Measurements from ENCODE around the gene QPRT. TPM values are rescaled to one million over a fixed set of nuclear protein-coding genes. Genes with fewer than 3 reads are reported as not detected.

The QPRT gene
- total and polyA plus RNA-seq, 4 donors = 79.4 to 143 (median 100) TPM

DNA sequence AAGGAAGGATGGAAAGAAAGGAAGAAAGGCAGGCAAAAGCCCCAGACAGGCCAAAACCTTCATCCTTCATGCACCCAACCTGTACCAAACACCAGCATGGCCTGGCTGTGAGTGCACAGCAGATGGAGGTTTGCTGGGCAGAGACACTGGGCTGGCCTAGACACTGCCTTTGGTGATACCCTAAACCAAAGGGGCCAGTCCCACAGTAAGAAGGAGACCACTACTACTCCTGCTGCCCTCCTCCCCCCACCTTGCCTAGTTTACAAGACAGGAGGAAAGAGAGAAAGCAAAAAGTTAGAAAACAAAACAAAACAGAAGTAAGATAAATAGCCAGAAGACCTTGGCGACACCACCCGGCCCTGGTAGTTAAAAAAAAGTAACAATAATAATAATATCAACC is 19.1 kb downstream of the QPRT start:
- H3K4me3 ChIP-seq (ENCODE audit: low read depth in 1 of 3, low read length in 3 of 3) = no peak overlapping the region
- peaks cover 2 to 10% (median 5%) of the 10 kb centered on the region in 4 donors for H3K4me1 ChIP-seq (ENCODE audit: control insufficient read depth in 4 of 4, insufficient read depth in 4 of 4, low read length in 3 of 4)
- H3K27ac ChIP-seq (ENCODE audit: low read depth in 1 of 2, low read length in 2 of 2) = no peak overlapping the region
- no peaks in the 10 kb centered on the region for H3K27me3 ChIP-seq (ENCODE audit: control insufficient read depth in 4 of 4, insufficient read depth in 4 of 4, low read length in 3 of 4)
- no peak overlapping the region for H3K9ac ChIP-seq (ENCODE audit: low read depth in 1 of 2, low read length in 2 of 2)
- no peaks in the 10 kb centered on the region for H3K9me3 ChIP-seq (ENCODE audit: control insufficient read depth in 4 of 4, low read length in 3 of 4)
- H3K36me3 ChIP-seq (ENCODE audit: control insufficient read depth in 4 of 4, insufficient read depth in 3 of 4, low read depth in 1 of 4, low read length in 3 of 4) = peaks cover 0 to 2% (median under 1%) of the 10 kb centered on the region in 4 donors
- TF ChIP-seq, protein P1, sequence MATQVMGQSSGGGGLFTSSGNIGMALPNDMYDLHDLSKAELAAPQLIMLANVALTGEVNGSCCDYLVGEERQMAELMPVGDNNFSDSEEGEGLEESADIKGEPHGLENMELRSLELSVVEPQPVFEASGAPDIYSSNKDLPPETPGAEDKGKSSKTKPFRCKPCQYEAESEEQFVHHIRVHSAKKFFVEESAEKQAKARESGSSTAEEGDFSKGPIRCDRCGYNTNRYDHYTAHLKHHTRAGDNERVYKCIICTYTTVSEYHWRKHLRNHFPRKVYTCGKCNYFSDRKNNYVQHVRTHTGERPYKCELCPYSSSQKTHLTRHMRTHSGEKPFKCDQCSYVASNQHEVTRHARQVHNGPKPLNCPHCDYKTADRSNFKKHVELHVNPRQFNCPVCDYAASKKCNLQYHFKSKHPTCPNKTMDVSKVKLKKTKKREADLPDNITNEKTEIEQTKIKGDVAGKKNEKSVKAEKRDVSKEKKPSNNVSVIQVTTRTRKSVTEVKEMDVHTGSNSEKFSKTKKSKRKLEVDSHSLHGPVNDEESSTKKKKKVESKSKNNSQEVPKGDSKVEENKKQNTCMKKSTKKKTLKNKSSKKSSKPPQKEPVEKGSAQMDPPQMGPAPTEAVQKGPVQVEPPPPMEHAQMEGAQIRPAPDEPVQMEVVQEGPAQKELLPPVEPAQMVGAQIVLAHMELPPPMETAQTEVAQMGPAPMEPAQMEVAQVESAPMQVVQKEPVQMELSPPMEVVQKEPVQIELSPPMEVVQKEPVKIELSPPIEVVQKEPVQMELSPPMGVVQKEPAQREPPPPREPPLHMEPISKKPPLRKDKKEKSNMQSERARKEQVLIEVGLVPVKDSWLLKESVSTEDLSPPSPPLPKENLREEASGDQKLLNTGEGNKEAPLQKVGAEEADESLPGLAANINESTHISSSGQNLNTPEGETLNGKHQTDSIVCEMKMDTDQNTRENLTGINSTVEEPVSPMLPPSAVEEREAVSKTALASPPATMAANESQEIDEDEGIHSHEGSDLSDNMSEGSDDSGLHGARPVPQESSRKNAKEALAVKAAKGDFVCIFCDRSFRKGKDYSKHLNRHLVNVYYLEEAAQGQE (IDR thresholded peaks at IDR 0.05) = no peak
- no peak for DNase-seq (ENCODE audit: low spot score)
- 83% methylated on average over 2 of the region's 2 CpGs for WGBS

DNA sequence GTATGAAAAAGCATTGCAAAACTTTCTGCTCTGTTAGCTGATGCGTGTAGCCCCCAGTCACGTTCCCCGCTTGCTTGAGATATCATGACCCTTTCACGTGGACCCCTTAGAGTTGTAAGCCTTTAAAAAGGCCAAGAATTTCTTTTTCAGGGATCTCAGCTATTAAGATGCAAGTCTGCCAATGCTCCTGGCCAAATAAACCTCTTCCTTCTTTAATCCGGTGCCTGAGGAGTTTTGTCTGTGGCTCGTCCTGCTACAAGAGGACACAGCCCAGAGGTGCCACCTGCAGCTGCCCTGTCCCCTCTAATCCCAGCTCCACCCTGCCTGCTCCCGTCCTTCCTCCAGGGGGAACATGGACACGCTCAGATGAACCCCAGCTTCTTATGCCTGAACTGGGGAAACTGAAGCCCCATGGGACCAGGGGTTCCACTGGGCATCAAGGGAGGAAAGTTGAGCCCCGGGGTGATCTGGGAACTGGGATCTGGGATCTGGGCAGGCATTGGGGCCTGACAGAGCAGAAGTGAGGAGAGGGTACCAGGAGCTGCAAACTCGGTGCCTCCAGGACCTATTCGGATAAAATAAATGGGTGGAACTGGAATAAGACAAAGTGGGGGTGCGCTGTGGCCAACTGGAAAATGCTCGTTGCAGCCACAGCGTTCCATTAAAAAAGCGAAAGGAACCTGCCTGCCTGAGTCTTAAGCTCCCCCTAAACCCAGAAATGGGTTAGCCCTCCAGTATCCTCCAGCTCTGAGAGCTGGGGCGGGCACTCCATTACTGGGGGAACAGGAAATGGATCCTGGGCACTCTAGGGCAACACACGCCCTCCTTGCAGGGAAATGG is 19.7 kb downstream of the QPRT start:
- Histone ChIP-seq H3K36me3 (ENCODE audit: control insufficient read depth in 4 of 4, insufficient read depth in 3 of 4, low read depth in 1 of 4, low read length in 3 of 4) (peaks cover 0 to 2% (median under 1%) of the 10 kb centered on the region in 4 donors), H3K27ac (ENCODE audit: low read depth in 1 of 2, low read length in 2 of 2) (no peak overlapping the region), H3K4me3 (ENCODE audit: low read depth in 1 of 3, low read length in 3 of 3) (no peak overlapping the region), H3K4me1 (ENCODE audit: control insufficient read depth in 4 of 4, insufficient read depth in 4 of 4, low read length in 3 of 4) (peaks cover 2 to 10% (median 5%) of the 10 kb centered on the region in 4 donors), H3K9me3 (ENCODE audit: control insufficient read depth in 4 of 4, low read length in 3 of 4) (no peaks in the 10 kb centered on the region), H3K9ac (ENCODE audit: low read depth in 1 of 2, low read length in 2 of 2) (no peak overlapping the region), H3K27me3 (ENCODE audit: control insufficient read depth in 4 of 4, insufficient read depth in 4 of 4, low read length in 3 of 4) (no peaks in the 10 kb centered on the region)
- WGBS = 89% methylated on average over 17 of the region's 17 CpGs
- DNase-seq (ENCODE audit: low spot score) = no peak
- TF ChIP-seq FOXA1 (IDR thresholded peaks at IDR 0.05) (no peak), JUND (IDR thresholded peaks at IDR 0.05) (no peak), HNF4G (IDR thresholded peaks at IDR 0.05) (no peak), EGR1 (IDR thresholded peaks at IDR 0.05; ENCODE audit: low read depth in 2 of 2) (no peak), TAF1 (conservative IDR thresholded peaks at IDR 0.05) (no peak), YY1 (IDR thresholded peaks at IDR 0.05) (no peak), NR2F2 (IDR thresholded peaks at IDR 0.05) (no peak), RXRA (IDR thresholded peaks at IDR 0.05) (no peak), FOXA2 (IDR thresholded peaks at IDR 0.05) (no peak), HNF4A (conservative IDR thresholded peaks at IDR 0.05) (no peak), SP1 (IDR thresholded peaks at IDR 0.05) (no peak), RAD21 (IDR thresholded peaks at IDR 0.05) (no peak)
- TF ChIP-seq, protein P1 (IDR thresholded peaks at IDR 0.05) = no peak
- TF ChIP-seq, protein P2, sequence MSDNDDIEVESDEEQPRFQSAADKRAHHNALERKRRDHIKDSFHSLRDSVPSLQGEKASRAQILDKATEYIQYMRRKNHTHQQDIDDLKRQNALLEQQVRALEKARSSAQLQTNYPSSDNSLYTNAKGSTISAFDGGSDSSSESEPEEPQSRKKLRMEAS (IDR thresholded peaks at IDR 0.05) = no peak
- TF ChIP-seq, protein P3, sequence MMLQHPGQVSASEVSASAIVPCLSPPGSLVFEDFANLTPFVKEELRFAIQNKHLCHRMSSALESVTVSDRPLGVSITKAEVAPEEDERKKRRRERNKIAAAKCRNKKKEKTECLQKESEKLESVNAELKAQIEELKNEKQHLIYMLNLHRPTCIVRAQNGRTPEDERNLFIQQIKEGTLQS (IDR thresholded peaks at IDR 0.05) = no peak
- TF ChIP-seq, protein P4, sequence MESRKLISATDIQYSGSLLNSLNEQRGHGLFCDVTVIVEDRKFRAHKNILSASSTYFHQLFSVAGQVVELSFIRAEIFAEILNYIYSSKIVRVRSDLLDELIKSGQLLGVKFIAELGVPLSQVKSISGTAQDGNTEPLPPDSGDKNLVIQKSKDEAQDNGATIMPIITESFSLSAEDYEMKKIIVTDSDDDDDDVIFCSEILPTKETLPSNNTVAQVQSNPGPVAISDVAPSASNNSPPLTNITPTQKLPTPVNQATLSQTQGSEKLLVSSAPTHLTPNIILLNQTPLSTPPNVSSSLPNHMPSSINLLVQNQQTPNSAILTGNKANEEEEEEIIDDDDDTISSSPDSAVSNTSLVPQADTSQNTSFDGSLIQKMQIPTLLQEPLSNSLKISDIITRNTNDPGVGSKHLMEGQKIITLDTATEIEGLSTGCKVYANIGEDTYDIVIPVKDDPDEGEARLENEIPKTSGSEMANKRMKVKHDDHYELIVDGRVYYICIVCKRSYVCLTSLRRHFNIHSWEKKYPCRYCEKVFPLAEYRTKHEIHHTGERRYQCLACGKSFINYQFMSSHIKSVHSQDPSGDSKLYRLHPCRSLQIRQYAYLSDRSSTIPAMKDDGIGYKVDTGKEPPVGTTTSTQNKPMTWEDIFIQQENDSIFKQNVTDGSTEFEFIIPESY (IDR thresholded peaks at IDR 0.05) = no peak

Measured in liver (tissue), 9 donors.